ENCODE data around the gene IPCEF1.
"Not testable (repeated sequence)": the region's sequence is repeated elsewhere in the genome, so short reads cannot be mapped to it uniquely, and the experiment has no call there.

IPCEF1 gene

GRCh38 chr6:154249499-154250298, 106.9 kb downstream of the IPCEF1 start:
- DNase-seq: no peak

- DNase-seq: peak in 1 of 51 donors; percentile 73
These were observed 109.3 kb downstream of the IPCEF1 start for GRCh38 chr6:154247119-154247861.

- DNase-seq: no peak
These were observed 109.9 kb downstream of the IPCEF1 start for GRCh38 chr6:154246723-154247118.

- peak in 1 of 51 donors; percentile 27 for DNase-seq
These were observed 111.1 kb downstream of the IPCEF1 start for GRCh38 chr6:154245506-154245905.

GRCh38 chr6:154243793-154244750, 112.5 kb downstream of the IPCEF1 start:
- DNase-seq: no peak

DNA sequence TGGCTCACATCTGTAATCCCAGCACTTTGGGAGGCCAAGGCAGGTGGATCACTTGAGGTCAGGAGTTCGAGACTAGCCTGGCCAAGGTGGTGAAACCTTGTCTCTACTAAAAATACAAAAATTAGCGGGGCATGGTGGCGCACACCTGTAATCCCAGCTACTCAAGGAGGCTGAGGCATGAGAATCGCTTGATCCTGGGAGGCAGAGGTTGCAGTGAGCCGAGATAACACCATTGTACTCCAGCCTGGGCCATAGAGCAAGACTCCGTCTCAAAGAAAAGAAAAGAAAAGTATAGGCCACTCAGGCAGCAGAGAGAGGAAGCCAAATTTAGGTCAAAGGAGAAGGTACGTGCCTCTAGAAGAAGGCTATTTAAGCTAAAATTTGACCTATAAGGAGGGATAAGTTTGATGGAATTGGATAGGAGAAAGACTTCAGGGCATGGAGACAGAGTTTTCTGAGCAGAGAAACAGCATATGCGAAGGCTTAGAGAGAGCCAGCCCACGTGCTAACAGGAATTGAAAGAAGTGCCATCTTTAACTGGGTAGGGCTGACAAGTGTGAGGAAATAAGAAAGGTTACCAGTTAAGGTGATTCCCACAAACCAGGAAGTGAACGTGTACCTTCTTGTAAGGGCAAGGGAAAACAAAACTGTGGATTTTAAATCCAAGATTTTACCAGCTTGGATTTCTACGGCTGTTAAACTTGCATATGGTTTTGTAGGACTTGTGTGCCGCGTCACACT, 113.8 kb downstream of the IPCEF1 start:
- DNase-seq: no peak

GRCh38 chr6:154241581-154241980, 115.0 kb downstream of the IPCEF1 start:
- DNase-seq: no peak

- not testable (repeated sequence) for DNase-seq
These were observed 115.5 kb downstream of the IPCEF1 start for GRCh38 chr6:154241061-154241460.

DNA sequence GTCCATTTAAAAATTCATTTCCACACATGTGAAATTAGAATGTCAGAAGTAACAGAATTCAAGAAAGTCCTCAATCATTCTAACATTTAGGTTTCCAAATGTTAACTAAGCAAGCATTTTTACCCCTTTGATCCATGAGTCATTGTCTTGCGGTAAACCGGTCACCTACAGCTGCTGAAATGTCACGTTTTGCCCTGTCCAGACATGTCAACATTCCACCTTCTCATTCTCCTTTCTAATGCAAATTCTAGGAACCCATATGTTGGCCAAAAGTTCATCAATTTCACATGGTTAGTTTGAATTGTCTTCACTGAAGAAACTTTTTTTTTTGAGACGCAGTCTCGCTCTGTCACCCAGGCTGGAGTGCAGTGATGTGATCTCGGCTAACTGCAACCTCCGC, 117.2 kb downstream of the IPCEF1 start:
- DNase-seq: no peak

GRCh38 chr6:154238831-154239230, 117.8 kb downstream of the IPCEF1 start:
- no peak for DNase-seq

DNA sequence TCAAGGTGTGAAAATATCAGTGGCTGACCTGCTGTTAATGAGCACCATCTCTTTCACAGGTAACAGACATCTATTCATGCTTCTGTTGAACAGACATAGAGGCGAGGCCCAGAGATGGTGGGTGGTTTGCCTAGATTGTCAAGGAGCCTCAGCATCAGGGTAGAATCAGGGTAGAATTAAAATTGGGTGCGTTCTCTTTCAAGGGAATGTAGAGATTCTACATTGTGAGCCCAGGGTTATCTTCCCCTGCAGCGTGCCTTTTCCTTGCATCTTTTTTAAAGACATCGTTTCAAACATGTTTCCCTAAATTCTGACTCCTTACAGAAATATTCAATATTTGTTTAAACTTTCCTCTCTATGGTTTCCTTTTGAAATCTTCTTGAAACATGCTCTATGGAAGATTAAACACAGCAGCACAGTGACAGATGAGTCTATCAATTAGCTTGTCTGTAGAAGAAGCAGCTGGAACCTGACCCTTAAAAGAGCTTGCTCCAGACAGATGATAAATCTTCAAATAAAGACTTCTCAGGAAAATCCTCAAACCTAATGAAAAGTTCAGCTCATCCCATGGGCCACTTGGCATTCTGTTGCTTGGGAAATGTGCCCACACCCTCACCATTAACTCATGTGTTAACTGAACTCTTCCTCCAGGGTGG, 119.8 kb downstream of the IPCEF1 start:
- no peak for DNase-seq

- no peak for DNase-seq
These were observed 122.4 kb downstream of the IPCEF1 start for GRCh38 chr6:154234019-154234772.

DNA sequence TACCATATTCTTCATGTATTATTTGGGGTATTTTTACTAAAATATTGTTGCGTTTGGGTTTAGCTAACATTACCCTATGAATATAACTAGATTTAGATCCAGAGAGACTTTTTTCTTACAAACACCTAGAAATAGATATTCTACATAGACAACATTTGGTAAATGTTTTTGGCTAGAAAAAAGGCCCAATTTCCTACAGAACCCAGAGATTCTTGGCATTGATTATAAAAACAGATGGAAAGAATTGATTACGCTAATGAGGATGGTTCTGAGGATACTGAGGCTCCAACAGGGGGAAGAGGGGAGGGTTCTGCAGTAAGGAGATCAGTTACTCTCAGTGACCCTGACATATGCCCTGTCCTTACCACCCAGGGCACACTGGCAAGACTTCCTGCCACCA, 123.2 kb downstream of the IPCEF1 start:
- no peak for DNase-seq

- no peak for DNase-seq
These were observed 124.3 kb downstream of the IPCEF1 start for GRCh38 chr6:154232013-154232910.

DNA sequence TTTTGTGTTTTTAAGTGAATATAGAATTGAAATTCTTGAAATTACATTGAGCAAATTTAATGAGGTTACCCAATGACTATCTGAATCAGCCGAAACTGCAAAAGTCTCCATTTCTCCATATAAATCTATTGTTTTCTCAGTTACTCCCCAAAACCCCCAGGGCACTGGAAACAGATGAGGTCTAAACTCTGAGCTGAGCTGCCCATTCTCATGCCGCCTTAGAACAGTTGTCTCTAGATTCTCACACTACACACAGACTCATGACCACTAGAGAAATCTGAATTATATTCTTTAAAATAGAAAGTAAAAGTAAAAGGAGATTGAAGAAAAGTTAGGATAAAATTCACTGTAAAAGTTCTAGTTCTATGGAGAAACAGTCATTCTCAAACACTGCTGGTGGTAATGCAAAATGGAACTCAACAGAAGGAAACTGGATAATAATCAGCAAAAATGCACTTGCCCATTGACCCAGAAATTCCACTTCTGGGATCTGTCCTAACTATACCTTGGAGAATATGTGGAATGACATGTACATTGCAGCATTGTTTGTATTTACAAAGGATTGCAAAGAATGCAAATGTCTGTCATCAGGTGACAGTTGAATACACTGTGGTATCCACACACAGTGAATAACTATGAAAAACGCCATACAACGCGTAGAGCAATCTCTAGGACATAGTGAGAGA, 125.5 kb downstream of the IPCEF1 start:
- no peak for DNase-seq

DNA sequence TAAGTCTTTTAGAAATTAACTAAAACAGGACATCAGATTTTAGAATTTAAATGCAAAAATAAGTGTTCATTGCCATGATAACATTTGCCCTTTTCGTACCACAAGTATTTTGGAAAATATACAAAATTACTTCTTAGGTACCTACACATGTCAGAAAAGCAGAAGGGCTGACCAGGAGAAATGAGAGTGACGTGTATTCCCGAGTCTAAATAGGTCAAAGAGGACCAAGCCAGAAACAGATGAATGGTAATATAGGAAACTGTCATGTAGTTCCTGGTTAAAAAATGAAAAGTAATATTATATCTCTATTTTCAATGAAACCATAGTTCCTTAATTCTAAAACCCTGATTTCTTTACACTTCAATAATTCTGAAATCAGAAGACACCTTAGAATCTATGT, 126.2 kb downstream of the IPCEF1 start:
- no peak for DNase-seq

DNA sequence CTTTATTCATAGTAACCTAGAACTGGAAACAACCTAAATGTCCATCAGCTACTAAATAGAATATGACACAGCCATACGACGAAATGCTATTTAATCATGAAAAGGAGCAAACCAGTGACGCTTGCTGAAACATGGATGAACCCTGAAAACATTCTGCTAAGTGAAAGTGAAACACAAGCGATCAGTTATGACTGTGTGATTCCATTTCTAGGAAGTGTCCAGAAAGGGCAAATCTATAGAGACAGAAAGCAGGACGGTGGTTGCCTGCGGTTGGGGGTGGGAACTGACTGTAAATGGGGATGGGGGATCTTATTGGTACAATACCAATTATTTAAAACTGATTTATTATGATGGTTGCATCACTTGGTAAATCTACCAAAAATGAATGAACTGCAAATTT, 126.8 kb downstream of the IPCEF1 start:
- no peak for DNase-seq

GRCh38 chr6:154228521-154228905, 128.1 kb downstream of the IPCEF1 start:
- DNase-seq: no peak

All from hypothalamus (tissue), 51 donors.